ENCODE data around the gene EXOSC6.

DNA sequence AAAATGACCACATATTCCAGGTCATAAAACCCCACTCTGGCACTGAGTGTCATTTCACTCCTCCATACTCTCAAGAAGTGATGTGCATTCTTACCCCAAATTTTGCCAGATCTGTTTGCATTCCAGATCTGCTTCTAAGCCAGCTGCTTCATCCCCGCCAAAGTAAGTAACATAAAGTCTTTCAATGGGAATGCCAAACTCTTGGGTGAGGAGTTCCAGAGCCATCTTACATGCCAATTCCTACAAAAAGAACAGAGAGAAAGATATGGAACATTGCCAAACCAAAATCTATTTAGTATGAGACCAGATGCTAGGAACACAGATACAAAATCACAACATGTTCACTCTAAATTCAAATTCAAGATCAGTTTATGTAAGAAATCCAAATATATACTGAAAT is 24.7 kb upstream of the EXOSC6 start:
- TF ChIP-seq, protein P1, sequence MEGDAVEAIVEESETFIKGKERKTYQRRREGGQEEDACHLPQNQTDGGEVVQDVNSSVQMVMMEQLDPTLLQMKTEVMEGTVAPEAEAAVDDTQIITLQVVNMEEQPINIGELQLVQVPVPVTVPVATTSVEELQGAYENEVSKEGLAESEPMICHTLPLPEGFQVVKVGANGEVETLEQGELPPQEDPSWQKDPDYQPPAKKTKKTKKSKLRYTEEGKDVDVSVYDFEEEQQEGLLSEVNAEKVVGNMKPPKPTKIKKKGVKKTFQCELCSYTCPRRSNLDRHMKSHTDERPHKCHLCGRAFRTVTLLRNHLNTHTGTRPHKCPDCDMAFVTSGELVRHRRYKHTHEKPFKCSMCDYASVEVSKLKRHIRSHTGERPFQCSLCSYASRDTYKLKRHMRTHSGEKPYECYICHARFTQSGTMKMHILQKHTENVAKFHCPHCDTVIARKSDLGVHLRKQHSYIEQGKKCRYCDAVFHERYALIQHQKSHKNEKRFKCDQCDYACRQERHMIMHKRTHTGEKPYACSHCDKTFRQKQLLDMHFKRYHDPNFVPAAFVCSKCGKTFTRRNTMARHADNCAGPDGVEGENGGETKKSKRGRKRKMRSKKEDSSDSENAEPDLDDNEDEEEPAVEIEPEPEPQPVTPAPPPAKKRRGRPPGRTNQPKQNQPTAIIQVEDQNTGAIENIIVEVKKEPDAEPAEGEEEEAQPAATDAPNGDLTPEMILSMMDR (IDR thresholded peaks at IDR 0.05): no peak
- no peak for TF ChIP-seq POLR2A (IDR thresholded peaks at IDR 0.05)
- TF ChIP-seq POLR2AphosphoS5 (IDR thresholded peaks at IDR 0.05): no peak
